ENCODE data around the gene XRCC1. TPM values are rescaled to one million over a fixed set of nuclear protein-coding genes. Genes with fewer than 3 reads are reported as not detected.

The XRCC1 gene
- total and polyA plus RNA-seq, 10 of the 15 experiments (the other 5 are each of a cell fraction or from before 2014, with no cell fraction given) = 2.0 to 51.1 (median 33.7) TPM

DNA sequence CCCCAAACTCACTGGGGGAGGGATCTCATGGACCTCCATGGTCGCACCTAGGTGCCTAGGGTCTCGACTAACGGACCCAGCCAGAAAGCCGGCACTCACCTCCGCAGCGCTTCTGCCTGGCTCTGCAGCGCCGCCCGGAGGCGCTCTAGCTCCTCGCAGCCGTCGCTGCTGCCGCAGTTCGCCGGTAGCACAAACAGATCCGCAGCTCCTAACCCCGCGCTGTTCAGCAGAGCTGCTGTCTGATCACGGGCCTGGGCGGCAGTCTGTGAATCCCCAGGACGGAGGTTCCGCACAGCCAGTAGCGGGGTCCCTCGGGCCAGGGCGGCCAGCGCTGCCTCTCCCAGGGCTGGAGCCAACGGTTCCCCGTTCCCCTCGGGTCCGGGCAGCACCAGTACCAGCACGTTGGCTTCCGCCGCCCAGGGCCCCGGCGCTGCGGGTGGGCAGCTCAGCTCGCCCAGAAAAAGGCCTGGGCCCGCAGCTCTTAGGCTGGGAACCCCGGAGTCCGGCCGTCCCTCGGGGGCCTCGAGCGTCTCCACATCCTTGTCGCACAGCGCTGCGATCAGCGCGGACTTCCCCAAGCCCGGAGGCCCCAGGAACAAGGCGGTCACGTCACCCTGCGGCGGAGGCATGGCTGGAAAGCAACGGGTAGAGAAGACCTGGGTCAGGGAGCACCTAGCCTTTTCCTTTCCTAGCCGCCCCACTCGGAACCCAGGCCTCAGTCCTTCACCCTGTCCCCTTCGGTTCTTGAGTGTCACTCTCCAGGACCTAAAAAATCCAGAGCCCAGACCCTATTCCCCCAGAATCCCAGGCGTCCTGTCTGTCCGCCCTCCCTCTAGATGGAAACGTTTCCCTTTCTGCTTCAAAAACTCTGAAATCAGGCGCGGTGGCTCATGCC is 19.6 kb upstream of the XRCC1 start (continued):
- TF ChIP-seq, protein P1, sequence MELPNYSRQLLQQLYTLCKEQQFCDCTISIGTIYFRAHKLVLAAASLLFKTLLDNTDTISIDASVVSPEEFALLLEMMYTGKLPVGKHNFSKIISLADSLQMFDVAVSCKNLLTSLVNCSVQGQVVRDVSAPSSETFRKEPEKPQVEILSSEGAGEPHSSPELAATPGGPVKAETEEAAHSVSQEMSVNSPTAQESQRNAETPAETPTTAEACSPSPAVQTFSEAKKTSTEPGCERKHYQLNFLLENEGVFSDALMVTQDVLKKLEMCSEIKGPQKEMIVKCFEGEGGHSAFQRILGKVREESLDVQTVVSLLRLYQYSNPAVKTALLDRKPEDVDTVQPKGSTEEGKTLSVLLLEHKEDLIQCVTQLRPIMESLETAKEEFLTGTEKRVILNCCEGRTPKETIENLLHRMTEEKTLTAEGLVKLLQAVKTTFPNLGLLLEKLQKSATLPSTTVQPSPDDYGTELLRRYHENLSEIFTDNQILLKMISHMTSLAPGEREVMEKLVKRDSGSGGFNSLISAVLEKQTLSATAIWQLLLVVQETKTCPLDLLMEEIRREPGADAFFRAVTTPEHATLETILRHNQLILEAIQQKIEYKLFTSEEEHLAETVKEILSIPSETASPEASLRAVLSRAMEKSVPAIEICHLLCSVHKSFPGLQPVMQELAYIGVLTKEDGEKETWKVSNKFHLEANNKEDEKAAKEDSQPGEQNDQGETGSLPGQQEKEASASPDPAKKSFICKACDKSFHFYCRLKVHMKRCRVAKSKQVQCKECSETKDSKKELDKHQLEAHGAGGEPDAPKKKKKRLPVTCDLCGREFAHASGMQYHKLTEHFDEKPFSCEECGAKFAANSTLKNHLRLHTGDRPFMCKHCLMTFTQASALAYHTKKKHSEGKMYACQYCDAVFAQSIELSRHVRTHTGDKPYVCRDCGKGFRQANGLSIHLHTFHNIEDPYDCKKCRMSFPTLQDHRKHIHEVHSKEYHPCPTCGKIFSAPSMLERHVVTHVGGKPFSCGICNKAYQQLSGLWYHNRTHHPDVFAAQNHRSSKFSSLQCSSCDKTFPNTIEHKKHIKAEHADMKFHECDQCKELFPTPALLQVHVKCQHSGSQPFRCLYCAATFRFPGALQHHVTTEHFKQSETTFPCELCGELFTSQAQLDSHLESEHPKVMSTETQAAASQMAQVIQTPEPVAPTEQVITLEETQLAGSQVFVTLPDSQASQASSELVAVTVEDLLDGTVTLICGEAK (IDR thresholded peaks at IDR 0.05; ENCODE audit: borderline replicate concordance) = no peak
- TF ChIP-seq ESRRA (IDR thresholded peaks at IDR 0.05; ENCODE audit: low read length) (no peak), RUNX3 (IDR thresholded peaks at IDR 0.05; ENCODE audit: low read length) (no peak), RELA (IDR thresholded peaks at IDR 0.05; ENCODE audit: borderline replicate concordance, partially characterized antibody) (no peak), DPF2 (IDR thresholded peaks at IDR 0.05) (peak; percentile 65; the same call in 1 of the 2 replicates), SMAD1 (IDR thresholded peaks at IDR 0.05; ENCODE audit: low read depth, partially characterized antibody) (no peak), POLR2AphosphoS5 (IDR thresholded peaks at IDR 0.05; ENCODE audit: low read length) (peak; percentile 39; the same call in 1 of the 2 replicates), HDAC6 (IDR thresholded peaks at IDR 0.05; ENCODE audit: unreplicated experiment) (no peak), CBX5 (IDR thresholded peaks at IDR 0.05; ENCODE audit: low read depth) (no peak), RFX5 (IDR thresholded peaks at IDR 0.05; ENCODE audit: low read depth, low read length) (no peak), STAT1 (conservative IDR thresholded peaks at IDR 0.05) (no peak), BRCA1 (IDR thresholded peaks at IDR 0.05; ENCODE audit: low read depth, low read length) (no peak), SPI1 (IDR thresholded peaks at IDR 0.05; ENCODE audit: borderline replicate concordance, insufficient read depth, low read depth, low read length) (no peak)
- TF ChIP-seq, protein P2, sequence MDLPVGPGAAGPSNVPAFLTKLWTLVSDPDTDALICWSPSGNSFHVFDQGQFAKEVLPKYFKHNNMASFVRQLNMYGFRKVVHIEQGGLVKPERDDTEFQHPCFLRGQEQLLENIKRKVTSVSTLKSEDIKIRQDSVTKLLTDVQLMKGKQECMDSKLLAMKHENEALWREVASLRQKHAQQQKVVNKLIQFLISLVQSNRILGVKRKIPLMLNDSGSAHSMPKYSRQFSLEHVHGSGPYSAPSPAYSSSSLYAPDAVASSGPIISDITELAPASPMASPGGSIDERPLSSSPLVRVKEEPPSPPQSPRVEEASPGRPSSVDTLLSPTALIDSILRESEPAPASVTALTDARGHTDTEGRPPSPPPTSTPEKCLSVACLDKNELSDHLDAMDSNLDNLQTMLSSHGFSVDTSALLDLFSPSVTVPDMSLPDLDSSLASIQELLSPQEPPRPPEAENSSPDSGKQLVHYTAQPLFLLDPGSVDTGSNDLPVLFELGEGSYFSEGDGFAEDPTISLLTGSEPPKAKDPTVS (IDR thresholded peaks at IDR 0.05; ENCODE audit: low read depth, low read length) = no peak
- TF ChIP-seq, protein P3, sequence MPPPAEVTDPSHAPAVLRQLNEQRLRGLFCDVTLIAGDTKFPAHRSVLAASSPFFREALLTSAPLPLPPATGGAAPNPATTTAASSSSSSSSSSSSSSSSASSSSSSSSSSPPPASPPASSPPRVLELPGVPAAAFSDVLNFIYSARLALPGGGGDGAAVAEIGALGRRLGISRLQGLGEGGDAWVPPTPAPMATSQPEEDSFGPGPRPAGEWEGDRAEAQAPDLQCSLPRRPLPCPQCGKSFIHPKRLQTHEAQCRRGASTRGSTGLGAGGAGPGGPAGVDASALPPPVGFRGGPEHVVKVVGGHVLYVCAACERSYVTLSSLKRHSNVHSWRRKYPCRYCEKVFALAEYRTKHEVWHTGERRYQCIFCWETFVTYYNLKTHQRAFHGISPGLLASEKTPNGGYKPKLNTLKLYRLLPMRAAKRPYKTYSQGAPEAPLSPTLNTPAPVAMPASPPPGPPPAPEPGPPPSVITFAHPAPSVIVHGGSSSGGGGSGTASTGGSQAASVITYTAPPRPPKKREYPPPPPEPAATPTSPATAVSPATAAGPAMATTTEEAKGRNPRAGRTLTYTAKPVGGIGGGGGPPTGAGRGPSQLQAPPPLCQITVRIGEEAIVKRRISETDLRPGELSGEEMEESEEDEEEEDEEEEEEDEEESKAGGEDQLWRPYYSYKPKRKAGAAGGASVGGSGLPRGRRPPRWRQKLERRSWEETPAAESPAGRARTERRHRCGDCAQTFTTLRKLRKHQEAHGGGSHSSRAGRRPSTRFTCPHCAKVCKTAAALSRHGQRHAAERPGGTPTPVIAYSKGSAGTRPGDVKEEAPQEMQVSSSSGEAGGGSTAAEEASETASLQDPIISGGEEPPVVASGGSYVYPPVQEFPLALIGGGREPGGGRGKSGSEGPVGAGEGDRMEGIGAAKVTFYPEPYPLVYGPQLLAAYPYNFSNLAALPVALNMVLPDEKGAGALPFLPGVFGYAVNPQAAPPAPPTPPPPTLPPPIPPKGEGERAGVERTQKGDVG (CRISPR knock-in tag; IDR thresholded peaks at IDR 0.05) = no peak
- TF ChIP-seq, protein P4, sequence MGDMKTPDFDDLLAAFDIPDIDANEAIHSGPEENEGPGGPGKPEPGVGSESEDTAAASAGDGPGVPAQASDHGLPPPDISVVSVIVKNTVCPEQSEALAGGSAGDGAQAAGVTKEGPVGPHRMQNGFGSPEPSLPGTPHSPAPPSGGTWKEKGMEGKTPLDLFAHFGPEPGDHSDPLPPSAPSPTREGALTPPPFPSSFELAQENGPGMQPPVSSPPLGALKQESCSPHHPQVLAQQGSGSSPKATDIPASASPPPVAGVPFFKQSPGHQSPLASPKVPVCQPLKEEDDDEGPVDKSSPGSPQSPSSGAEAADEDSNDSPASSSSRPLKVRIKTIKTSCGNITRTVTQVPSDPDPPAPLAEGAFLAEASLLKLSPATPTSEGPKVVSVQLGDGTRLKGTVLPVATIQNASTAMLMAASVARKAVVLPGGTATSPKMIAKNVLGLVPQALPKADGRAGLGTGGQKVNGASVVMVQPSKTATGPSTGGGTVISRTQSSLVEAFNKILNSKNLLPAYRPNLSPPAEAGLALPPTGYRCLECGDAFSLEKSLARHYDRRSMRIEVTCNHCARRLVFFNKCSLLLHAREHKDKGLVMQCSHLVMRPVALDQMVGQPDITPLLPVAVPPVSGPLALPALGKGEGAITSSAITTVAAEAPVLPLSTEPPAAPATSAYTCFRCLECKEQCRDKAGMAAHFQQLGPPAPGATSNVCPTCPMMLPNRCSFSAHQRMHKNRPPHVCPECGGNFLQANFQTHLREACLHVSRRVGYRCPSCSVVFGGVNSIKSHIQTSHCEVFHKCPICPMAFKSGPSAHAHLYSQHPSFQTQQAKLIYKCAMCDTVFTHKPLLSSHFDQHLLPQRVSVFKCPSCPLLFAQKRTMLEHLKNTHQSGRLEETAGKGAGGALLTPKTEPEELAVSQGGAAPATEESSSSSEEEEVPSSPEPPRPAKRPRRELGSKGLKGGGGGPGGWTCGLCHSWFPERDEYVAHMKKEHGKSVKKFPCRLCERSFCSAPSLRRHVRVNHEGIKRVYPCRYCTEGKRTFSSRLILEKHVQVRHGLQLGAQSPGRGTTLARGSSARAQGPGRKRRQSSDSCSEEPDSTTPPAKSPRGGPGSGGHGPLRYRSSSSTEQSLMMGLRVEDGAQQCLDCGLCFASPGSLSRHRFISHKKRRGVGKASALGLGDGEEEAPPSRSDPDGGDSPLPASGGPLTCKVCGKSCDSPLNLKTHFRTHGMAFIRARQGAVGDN (IDR thresholded peaks at IDR 0.05) = no peak

All from GM12878 (cell line).